Gastroesophageal sphincter (tissue), 3 donors: ENCODE data around the gene DDX1.

Experiments
- POLR2AphosphoS5 ChIP-seq: sonication (generic); formaldehyde crosslinking; IDR thresholded peaks from one replicate; pipeline ENCODE4 v1.6.1; 2017; ENCODE audit warnings: antibody characterized with exemption
- TF ChIP-seq, protein P1 (sequence below), 4 experiments: fragments of 200-600 bp in 2 of 4; fragments of 450-650 bp in 2 of 4; sonication (generic) in 1 of 4; IDR thresholded peaks; one replicate each; pipeline ENCODE4 v1.5.1; 2017 to 2019; ENCODE audit warnings: antibody characterized with exemption in 4 of 4, mild to moderate bottlenecking in 2 of 4, moderate library complexity in 2 of 4

DNA sequence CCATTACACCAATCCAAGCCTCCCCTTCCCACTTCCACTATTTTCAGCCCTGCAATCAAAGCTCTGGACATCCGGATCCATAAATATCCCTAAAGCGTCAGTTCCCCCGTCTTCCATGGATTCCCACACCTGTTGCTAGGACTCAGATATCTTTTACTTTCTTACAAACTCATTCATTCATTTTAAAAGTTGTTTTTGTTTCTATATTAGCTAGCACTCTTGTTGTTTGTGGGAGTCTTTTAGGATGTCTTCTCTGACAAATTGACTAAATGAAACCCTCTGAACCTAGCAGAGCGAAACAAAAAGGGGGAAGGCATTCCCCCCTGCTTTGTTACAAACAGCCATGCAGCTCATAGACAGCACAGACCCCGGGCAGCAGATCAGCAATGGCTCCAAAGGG, 21.6 kb upstream of the DDX1 start:
- no peak for TF ChIP-seq POLR2AphosphoS5
- TF ChIP-seq, protein P1, sequence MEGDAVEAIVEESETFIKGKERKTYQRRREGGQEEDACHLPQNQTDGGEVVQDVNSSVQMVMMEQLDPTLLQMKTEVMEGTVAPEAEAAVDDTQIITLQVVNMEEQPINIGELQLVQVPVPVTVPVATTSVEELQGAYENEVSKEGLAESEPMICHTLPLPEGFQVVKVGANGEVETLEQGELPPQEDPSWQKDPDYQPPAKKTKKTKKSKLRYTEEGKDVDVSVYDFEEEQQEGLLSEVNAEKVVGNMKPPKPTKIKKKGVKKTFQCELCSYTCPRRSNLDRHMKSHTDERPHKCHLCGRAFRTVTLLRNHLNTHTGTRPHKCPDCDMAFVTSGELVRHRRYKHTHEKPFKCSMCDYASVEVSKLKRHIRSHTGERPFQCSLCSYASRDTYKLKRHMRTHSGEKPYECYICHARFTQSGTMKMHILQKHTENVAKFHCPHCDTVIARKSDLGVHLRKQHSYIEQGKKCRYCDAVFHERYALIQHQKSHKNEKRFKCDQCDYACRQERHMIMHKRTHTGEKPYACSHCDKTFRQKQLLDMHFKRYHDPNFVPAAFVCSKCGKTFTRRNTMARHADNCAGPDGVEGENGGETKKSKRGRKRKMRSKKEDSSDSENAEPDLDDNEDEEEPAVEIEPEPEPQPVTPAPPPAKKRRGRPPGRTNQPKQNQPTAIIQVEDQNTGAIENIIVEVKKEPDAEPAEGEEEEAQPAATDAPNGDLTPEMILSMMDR (IDR thresholded peaks at IDR 0.05) = no peak
